Suprapubic skin (tissue), 4 donors: ENCODE data around the gene EMILIN1.

Source experiments
- POLR2A ChIP-seq, 2 donors: fragments of 450-650 bp; IDR thresholded peaks; one replicate each; pipeline ENCODE4 v1.6.1; 2017; ENCODE audit warnings: antibody characterized with exemption in 2 of 2, mild to moderate bottlenecking in 2 of 2, moderate library complexity in 2 of 2
- POLR2AphosphoS5 ChIP-seq, 3 donors: sonication (generic); formaldehyde crosslinking; IDR thresholded peaks; one replicate each; pipeline ENCODE4 v1.6.1; 2017; ENCODE audit warnings: antibody characterized with exemption in 3 of 3

DNA sequence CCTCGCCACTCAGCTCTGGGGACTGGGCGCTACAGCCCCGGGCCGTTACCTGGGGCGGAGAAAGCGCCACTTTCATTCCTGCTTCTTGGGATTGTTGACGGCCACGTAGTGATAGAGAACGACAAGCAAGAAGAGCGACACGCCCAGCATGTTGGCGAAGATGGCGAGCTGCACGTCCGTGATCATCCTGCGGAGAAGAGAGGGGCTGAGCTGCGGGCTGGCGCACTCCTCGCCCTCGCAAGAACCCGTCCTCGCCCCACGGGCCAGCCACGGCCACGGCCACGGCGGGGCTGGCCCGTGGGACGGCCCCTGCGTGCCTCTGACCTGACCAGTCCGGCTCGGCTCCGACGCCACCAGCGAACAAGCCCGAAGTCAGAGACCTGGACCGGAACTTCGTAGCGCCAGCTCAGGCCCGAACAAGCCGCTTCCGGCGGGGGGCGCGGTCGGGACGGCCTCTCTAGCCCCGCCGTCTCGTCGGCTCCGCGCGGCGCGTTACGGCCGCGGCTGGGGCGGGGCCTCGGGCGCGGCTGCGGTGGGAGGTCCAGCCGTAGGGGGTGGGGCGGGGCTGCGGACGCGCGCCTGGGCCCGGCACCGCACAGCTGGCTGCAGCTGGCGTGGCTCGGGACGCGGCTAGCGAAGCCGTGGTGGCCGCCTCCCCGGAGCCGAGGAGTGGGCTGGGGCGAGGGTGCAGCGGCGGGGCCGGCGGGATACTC lies 7.0 kb upstream of the EMILIN1 start, which contains the start of gene OST4:
- TF ChIP-seq POLR2AphosphoS5 (IDR thresholded peaks at IDR 0.05) = peak in 2 of 3 donors; percentile 48 to 57
- peak; percentile 54 to 61 for TF ChIP-seq POLR2A (IDR thresholded peaks at IDR 0.05)
